Measurements from ENCODE around the gene FOXO3B.
"Not testable (repeated sequence)": the region's sequence is repeated elsewhere in the genome, so short reads cannot be mapped to it uniquely, and the experiment has no call there.

GRCh38 chr17:18698473-18699103 lies 16.5 kb upstream of the FOXO3B start:
- not testable (repeated sequence) for TF ChIP-seq POLR2A (IDR thresholded peaks at IDR 0.05; ENCODE audit: low read length); GATA1 (IDR thresholded peaks at IDR 0.05; ENCODE audit: low read depth, low read length)
